PC-3 (cell line): Measurements from ENCODE around the gene ZC3H12C.

Source experiments
- CTCF ChIP-seq: fragments of 300-600 bp; sonication (generic); conservative IDR thresholded peaks from 2 replicates; pipeline ENCODE4 v1.5.1; 2017; ENCODE audit warnings: antibody characterized with exemption, low read depth, mild to moderate bottlenecking, low read length
- EZH2phosphoT487 ChIP-seq: fragments of 300-600 bp; sonication (generic); IDR thresholded peaks from 2 replicates; pipeline ENCODE4 v1.6.1; 2018; ENCODE audit warnings: mild to moderate bottlenecking, antibody characterized with exemption, low read length, borderline replicate concordance

DNA sequence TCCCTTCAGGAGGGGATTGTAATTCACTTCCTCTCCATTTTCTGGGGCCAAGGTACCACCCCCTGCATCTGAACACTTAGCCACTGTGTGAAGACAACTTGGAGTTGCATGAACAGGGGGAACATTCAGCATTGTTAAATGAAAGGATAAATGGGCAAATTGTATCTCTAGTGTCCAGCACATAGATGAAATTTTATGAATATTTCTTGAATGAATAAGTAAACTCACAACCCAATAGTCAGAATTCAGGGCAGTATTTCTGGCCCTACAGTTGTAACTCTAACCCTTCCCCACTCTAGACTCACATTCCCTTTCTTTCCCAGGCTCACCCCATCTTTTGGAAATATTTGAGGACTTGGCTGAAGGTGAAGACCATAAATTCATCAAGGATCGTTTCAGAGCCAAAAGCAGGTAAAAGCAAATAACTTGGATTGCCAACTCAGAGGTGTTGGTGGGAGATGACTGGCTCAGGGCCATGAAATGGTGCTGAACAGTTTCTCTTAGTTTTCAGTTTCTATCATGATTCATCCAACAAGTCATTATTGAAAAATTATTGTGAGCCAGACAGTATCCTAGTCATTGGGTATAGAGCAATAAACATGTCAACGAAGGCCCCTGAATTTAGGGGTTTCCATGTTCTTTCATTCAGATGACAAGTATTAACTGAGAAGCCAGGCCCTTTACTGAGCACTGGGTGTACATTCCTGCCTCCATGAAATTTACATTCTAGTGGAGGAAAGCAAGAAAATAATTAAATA lies 33.3 kb upstream of the ZC3H12C start:
- TF ChIP-seq CTCF (no peak), EZH2phosphoT487 (no peak)
